K562 (cell line): ENCODE results near the gene RGR. TPM values are rescaled to one million over a fixed set of nuclear protein-coding genes. Genes with fewer than 3 reads are reported as not detected.

Experiments used
- ATAC-seq: fragments of 200-7000 bp; cut with Tn5 transposase; 3 replicates; pipeline ENCODE4 v1.9.1; 2020; ENCODE audit warnings: moderate library complexity
- BruUV-seq: library from RNA; stranded (reverse); fragments of 400-500 nt; replicated peaks from 2 replicates; lab custom pipeline; 2021; lab: Mats Ljungman, UMichigan
- CTCF ChIA-PET: fragments of 300-600 bp; formaldehyde crosslinking; extraction: SDS; loops from one replicate; lab custom pipeline; 2021; ENCODE audit warnings: low intra/inter-chr PET ratio; lab: Yijun Ruan, JAX
- POLR2A ChIA-PET: fragments of 300-600, 350-650 bp; sonication (Branson Sonifier 250); formaldehyde crosslinking; extraction: SDS; loops from one replicate; lab custom pipeline; 2021; ENCODE audit warnings: antibody characterized with exemption, inconsistent platforms; lab: Yijun Ruan, JAX
- DNase-seq, 4 experiments: peaks; one replicate each; pipeline versions ENCODE4 v3.0.0 to v3.0.0-alpha.2; 2011 to 2018; ENCODE audit warnings: low spot score in 3 of 4, mixed read lengths in 3 of 4; ENCODE audit errors: extremely low read depth in 1 of 4
- FAIRE-seq: peaks from 2 replicates; lab custom pipeline; 2011; peaks lifted over from hg19 to GRCh38; lab: Jason Lieb, UNC
- H2AFZ ChIP-seq: 2 replicates; pipeline ENCODE4 v1.6.0; 2011; ENCODE audit warnings: low read depth, low read length, control low read depth, inconsistent platforms
- H3K27ac ChIP-seq: fragments of 200-600 bp; 3 replicates; pipeline ENCODE4 v1.8.0; 2011; ENCODE audit warnings: low read depth, mild to moderate bottlenecking, control low read depth, inconsistent platforms, low read length, moderate library complexity, mixed read lengths; ENCODE audit errors: extremely low read depth
- H3K27me3 ChIP-seq, 2 experiments: fragments of 300-600 bp in 1 of 2; 2 replicates in 1 of 2; 3 replicates in 1 of 2; pipeline versions ENCODE4 v1.6.0 to v1.8.0; 2011; ENCODE audit warnings: inconsistent platforms in 2 of 2, low read length in 2 of 2, mild to moderate bottlenecking in 1 of 2, mixed read lengths in 1 of 2, moderate library complexity in 1 of 2; ENCODE audit not compliant: control insufficient read depth in 2 of 2, insufficient read depth in 2 of 2
- H3K36me3 ChIP-seq: fragments of 300-600 bp; 3 replicates; pipeline ENCODE4 v1.8.0; 2011; ENCODE audit warnings: mild to moderate bottlenecking, low read length, inconsistent platforms; ENCODE audit not compliant: control insufficient read depth, insufficient read depth
- H3K4me1 ChIP-seq, 2 experiments: fragments of 200-600 bp in 1 of 2; replicated peaks in 1 of 2; 2 replicates in 1 of 2; 3 replicates in 1 of 2; pipeline versions ENCODE4 v1.5.1 to v1.8.0; 2011; ENCODE audit warnings: inconsistent platforms in 2 of 2, low read length in 2 of 2, mild to moderate bottlenecking in 1 of 2, mixed read lengths in 1 of 2, moderate library complexity in 1 of 2; ENCODE audit not compliant: control insufficient read depth in 2 of 2, insufficient read depth in 2 of 2
- H3K4me2 ChIP-seq: 2 replicates; pipeline ENCODE4 v1.6.1; 2011; ENCODE audit warnings: low read length, control low read depth, inconsistent platforms, mixed read lengths; ENCODE audit not compliant: insufficient read depth
- H3K4me3 ChIP-seq: fragments of 200-600 bp; sonication (generic), shearing (Covaris generic); 2 replicates; pipeline ENCODE4 v1.5.1; 2016; ENCODE audit warnings: control low read depth, inconsistent platforms
- H3K79me2 ChIP-seq: fragments of 200-600 bp; 3 replicates; pipeline ENCODE4 v1.8.0; 2011; ENCODE audit warnings: low read length, inconsistent platforms; ENCODE audit not compliant: control insufficient read depth, insufficient read depth
- H3K9ac ChIP-seq, 2 experiments: 2 replicates each; pipeline versions ENCODE4 v1.6.0 to v1.6.1; 2011; ENCODE audit warnings: low read depth in 2 of 2, low read length in 2 of 2, control low read depth in 1 of 2, inconsistent platforms in 1 of 2, mild to moderate bottlenecking in 1 of 2, mixed read lengths in 1 of 2; ENCODE audit not compliant: insufficient read depth in 1 of 2
- H3K9me1 ChIP-seq: one replicate; pipeline ENCODE4 v1.6.0; 2011; ENCODE audit warnings: inconsistent platforms, mild to moderate bottlenecking, low read length, moderate library complexity; ENCODE audit not compliant: control insufficient read depth, insufficient read depth
- H3K9me3 ChIP-seq: replicated peaks from 2 replicates; pipeline ENCODE4 v1.5.1; 2011; ENCODE audit warnings: low read depth, low read length, inconsistent platforms; ENCODE audit not compliant: control insufficient read depth, insufficient read depth
- H4K20me1 ChIP-seq: replicated peaks from 2 replicates; pipeline ENCODE4 v1.6.1; 2011; ENCODE audit warnings: low read length, inconsistent platforms, mixed read lengths; ENCODE audit not compliant: control insufficient read depth, insufficient read depth
- ATF2 ChIP-seq: sonication (generic); formaldehyde crosslinking; IDR thresholded peaks from 2 replicates; pipeline ENCODE4 v1.8.1; 2022; ENCODE audit warnings: missing genetic modification reagents
- HMG20A ChIP-seq: fragments of 450-650 bp; formaldehyde crosslinking; conservative IDR thresholded peaks from 2 replicates; pipeline ENCODE4 v1.4.0; 2020; ENCODE audit warnings: mild to moderate bottlenecking, mixed read lengths
- HMG20B ChIP-seq: fragments of 250-450 bp; sonication (Bioruptor Pico); IDR thresholded peaks from 2 replicates; pipeline ENCODE4 v1.5.0; 2021; ENCODE audit warnings: mild to moderate bottlenecking
- MGA ChIP-seq: fragments of 450-650 bp; IDR thresholded peaks from 2 replicates; pipeline ENCODE4 v1.6.1; 2016; ENCODE audit warnings: mild to moderate bottlenecking, moderate library complexity
- POLR2G ChIP-seq: fragments of 200-400 bp; formaldehyde crosslinking; IDR thresholded peaks from 2 replicates; pipeline ENCODE4 v1.6.1; 2017; ENCODE audit warnings: low read depth, mild to moderate bottlenecking, antibody characterized with exemption, low read length, moderate library complexity
- PYGO2 ChIP-seq: fragments of 450-650 bp; IDR thresholded peaks from 2 replicates; pipeline ENCODE4 v1.6.1; 2016; ENCODE audit warnings: mild to moderate bottlenecking, missing genetic modification characterization, moderate library complexity, missing compliant biosample characterization
- TCF3 ChIP-seq: sonication (generic); formaldehyde crosslinking; IDR thresholded peaks from 2 replicates; pipeline ENCODE4 v1.4.0; 2020; ENCODE audit warnings: mild to moderate bottlenecking, missing genetic modification reagents
- TRIM24 ChIP-seq, 2 experiments: fragments of 450-650 bp; IDR thresholded peaks; 2 replicates each; pipeline ENCODE4 v1.6.1; 2016
- YBX1 ChIP-seq: fragments of 450-650 bp; IDR thresholded peaks from 2 replicates; pipeline ENCODE4 v1.7.1; 2016; ENCODE audit warnings: mild to moderate bottlenecking
- ZNF165 ChIP-seq: fragments of 250-450 bp; sonication (Bioruptor Pico); IDR thresholded peaks from 2 replicates; pipeline ENCODE4 v1.4.0; 2020; ENCODE audit warnings: borderline replicate concordance
- WGBS: fragments of 100-300 bp; shearing (Covaris generic); methylation state at CpG from one replicate; pipeline ENCODE4 v1.1.6; 2016; ENCODE audit warnings: low coverage, mixed read lengths; ENCODE audit not compliant: insufficient coverage; ENCODE audit errors: missing lambda C conversion rate; 5-methylcytosine and 5-hydroxymethylcytosine counted together
- in situ Hi-C: fragments of 300-500 bp; cut with MboI; formaldehyde crosslinking; loops from 4 replicates; pipeline ENCODE4 v1.15.0; 2018; ENCODE audit warnings: inconsistent platforms, mixed read lengths
- intact Hi-C: fragments of 100-400 bp; cut with micrococcal nuclease; formaldehyde crosslinking; loops from 2 replicates; pipeline ENCODE4 v1.14.2; 2022
- polyA plus RNA-seq, 8 experiments: library from polyadenylated mRNA; depleted of rRNA in 4 of 8; stranded (reverse) in 5 of 8; unstranded in 3 of 8; fragments of >200 nt; fragmentation: Nextera tagmentation in 2 of 8; fragmentation: Illumina TruSeq in 1 of 8; extraction: Ambion mirVana in 2 of 8; extraction: Trizol in 1 of 8; gene quantifications; 2 replicates each; pipeline versions ENCODE4 v1.2.1 to v1.2.3, GENCODE V29; 2011 to 2014; ENCODE audit warnings: inconsistent platforms in 1 of 8, missing spikeins in 1 of 8
- total RNA-seq, 7 experiments: library from RNA; depleted of rRNA in 6 of 7; stranded (reverse); fragments of >200 nt in 6 of 7; fragmentation: Illumina TruSeq in 2 of 7; extraction: Trizol in 2 of 7; gene quantifications; 2 replicates each; pipeline versions ENCODE4 v1.2.1 to v1.2.3, GENCODE V29; 2011 to 2021; ENCODE audit warnings: low replicate concordance in 1 of 7

Gene RGR
- total and polyA plus RNA-seq, 9 of the 15 experiments (the other 6 are each of a cell fraction or from before 2014, with no cell fraction given): not detected

GRCh38 chr10:84208023-84208422, 36.8 kb upstream of the RGR start (continued):
- TF ChIP-seq ATF2 (CRISPR knock-in tag) (no peak), YBX1 (no peak)

GRCh38 chr10:84211566-84211965, 33.3 kb upstream of the RGR start:
- intact Hi-C loops (no loop called here), in situ Hi-C loops (no loop called here)
- Histone ChIP-seq H3K9me3 (no peaks in the 10 kb centered on the region), H4K20me1 (peaks cover 6% of the 10 kb centered on the region; the same call in 1 of the 2 replicates), H3K27me3 (peaks cover 8 to 52% of the 10 kb centered on the region in 2 experiments), H3K27ac (no peak overlapping the region), H3K4me2 (no peak overlapping the region), H3K4me3 (no peak overlapping the region), H3K9me1 (no peaks in the 10 kb centered on the region), H3K36me3 (no peaks in the 10 kb centered on the region), H3K4me1 (peaks cover 0 to 6% of the 10 kb centered on the region in 2 experiments; a peak in 2 of 5 replicates), H3K9ac (no peak overlapping the region), H3K79me2 (no peaks in the 10 kb centered on the region), H2AFZ (no peak overlapping the region)
- WGBS: 0% methylated on average over 2 of the region's 2 CpGs
- no peak for FAIRE-seq
- DNase-seq: no peak
- ChIA-PET CTCF (no interaction called here), POLR2A (interaction anchor here (0.5 to 2.3 kb wide), 4 partner anchors 9 to 53 kb away, joined by 3 to 6 read pairs (median 4); no protein-coding TSS in a partner anchor)
- BruUV-seq: no TSS peak
- ATAC-seq: no peak
- TF ChIP-seq POLR2G (no peak), HMG20A (no peak), HMG20B (CRISPR knock-in tag) (no peak), TCF3 (CRISPR knock-in tag) (no peak), TRIM24 (IDR thresholded peaks at IDR 0.05) (no peak), MGA (no peak), PYGO2 (tag) (no peak), ZNF165 (CRISPR knock-in tag) (no peak)
